Measurements from ENCODE around the gene CABYR.

CABYR gene

DNA sequence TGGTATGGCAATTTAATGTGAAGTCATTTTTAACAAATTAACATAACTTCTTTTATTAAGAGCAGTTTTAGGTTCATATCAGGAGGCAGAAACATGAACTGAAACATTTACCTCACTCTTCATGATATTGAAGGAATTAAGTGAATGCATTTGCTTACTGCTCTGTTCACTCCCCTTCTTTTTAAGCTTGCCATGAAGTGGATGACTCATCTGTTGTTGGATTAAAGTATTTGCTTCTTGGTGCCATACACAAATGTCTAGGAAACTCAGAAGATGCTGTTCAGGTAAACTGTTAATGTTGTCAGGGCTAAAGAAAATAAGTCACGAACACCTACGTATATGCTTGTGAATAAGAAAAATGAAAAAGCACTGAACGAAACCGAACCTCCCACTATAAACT, 10.2 kb upstream of the CABYR start:
- Histone ChIP-seq H3K9me3 (ENCODE audit: control insufficient read depth, insufficient read depth, low read depth, low read length) (no peaks in the 10 kb centered on the region), H3K36me3 (ENCODE audit: control insufficient read depth in 2 of 2, insufficient read depth in 1 of 2, low read length in 2 of 2) (peaks cover 3 to 4% of the 10 kb centered on the region in 2 experiments), H3K4me1 (ENCODE audit: control insufficient read depth, insufficient read depth, low read length) (0 out of 2 replicates have a peak, but pooled peaks cover 3% of the 10 kb centered on the region), H3K4me3 (ENCODE audit: low read depth, low read length) (no peak overlapping the region), H3K27ac (ENCODE audit: extremely low read depth, low read depth, low read length) (no peak overlapping the region)
- no peak for TF ChIP-seq SETDB1 (IDR thresholded peaks at IDR 0.05; ENCODE audit: insufficient read length, low read length)
- peak; percentile 25; the same call in 1 of the 2 replicates for TF ChIP-seq BCL6B (tag by site-specific recombination; IDR thresholded peaks at IDR 0.05)
- POLR2A ChIA-PET = interaction anchor here (0.6 to 1.4 kb wide), 2 partner anchors 10 to 25 kb away, joined by 3 to 8 read pairs; partner anchors contain the start of gene CABYR
- CTCF ChIA-PET = interaction anchor here (1.3 kb wide), 1 partner anchor 9 kb away, joined by 5 read pairs; no protein-coding TSS in a partner anchor

GRCh38 chr18:24130494-24130893, 8.4 kb upstream of the CABYR start:
- CTCF ChIA-PET = interaction anchor here (0.6 kb wide), 1 partner anchor 196 kb away, joined by 4 read pairs; no protein-coding TSS in a partner anchor
- Histone ChIP-seq H3K4me1 (ENCODE audit: control insufficient read depth, insufficient read depth, low read length) (0 out of 2 replicates have a peak, but pooled peaks cover 3% of the 10 kb centered on the region), H3K4me3 (ENCODE audit: low read depth, low read length) (no peak overlapping the region)

DNA sequence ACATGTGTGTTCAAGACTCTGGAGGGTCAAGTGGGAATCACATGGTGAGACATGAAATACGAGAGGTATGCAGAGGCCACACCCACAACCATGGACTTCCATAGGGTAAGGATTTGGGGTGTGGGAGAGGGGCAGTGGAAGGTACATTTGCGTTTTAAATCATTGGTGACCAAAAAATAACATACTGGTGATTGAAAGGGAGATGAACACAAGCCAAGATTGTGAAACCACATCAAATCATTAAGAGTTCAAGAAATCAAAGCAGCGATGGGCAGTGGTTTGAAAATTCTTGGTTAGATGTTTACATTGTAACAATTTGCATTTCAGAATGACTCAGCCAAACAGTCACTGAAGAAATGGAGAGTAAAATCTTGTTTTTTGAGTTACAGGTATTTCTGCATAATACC, 1.9 kb upstream of the CABYR start:
- Histone ChIP-seq H3K27ac (ENCODE audit: extremely low read depth, low read depth, low read length) (no peak overlapping the region), H3K36me3 (ENCODE audit: control insufficient read depth in 2 of 2, insufficient read depth in 1 of 2, low read length in 2 of 2) (peaks cover 0 to 4% of the 10 kb centered on the region in 2 experiments; a peak in 1 of 3 replicates), H3K4me1 (ENCODE audit: control insufficient read depth, insufficient read depth, low read length) (peaks cover 4% of the 10 kb centered on the region), H3K4me3 (ENCODE audit: low read depth, low read length) (no peak overlapping the region), H3K9me3 (ENCODE audit: control insufficient read depth, insufficient read depth, low read depth, low read length) (no peaks in the 10 kb centered on the region)
- POLR2A ChIA-PET = interaction anchor here (0.6 kb wide), 1 partner anchor 30 kb away, joined by 3 read pairs; no protein-coding TSS in a partner anchor
- TF ChIP-seq ZNF266 (tag by site-specific recombination; IDR thresholded peaks at IDR 0.05; ENCODE audit: low read depth) (no peak), KLF9 (tag by site-specific recombination; IDR thresholded peaks at IDR 0.05; ENCODE audit: low read depth) (0 out of 2 replicates have a peak, but pooled peaks have one; percentile 50), ZBTB1 (tag by site-specific recombination; IDR thresholded peaks at IDR 0.05) (no peak), ZIC2 (tag by site-specific recombination; IDR thresholded peaks at IDR 0.05) (no peak)
- CTCF ChIA-PET = interaction anchor here (0.7 kb wide), 1 partner anchor 276 kb away, joined by 3 read pairs; no protein-coding TSS in a partner anchor

More at GRCh38 chr18:24130494-24130893, 8.4 kb upstream of the CABYR start:
- Histone ChIP-seq H3K9me3 (ENCODE audit: control insufficient read depth, insufficient read depth, low read depth, low read length) (no peaks in the 10 kb centered on the region), H3K27ac (ENCODE audit: extremely low read depth, low read depth, low read length) (no peak overlapping the region), H3K36me3 (ENCODE audit: control insufficient read depth in 2 of 2, insufficient read depth in 1 of 2, low read length in 2 of 2) (peaks cover 3 to 4% of the 10 kb centered on the region in 2 experiments)
- POLR2A ChIA-PET = no interaction called here
- TF ChIP-seq PRDM6 (tag by site-specific recombination; IDR thresholded peaks at IDR 0.05) = peak; percentile 46; the same call in 1 of the 2 replicates
- TF ChIP-seq ZNF747 (tag by site-specific recombination; IDR thresholded peaks at IDR 0.05) = no peak
- no peak for TF ChIP-seq ZNF366 (tag by site-specific recombination; conservative IDR thresholded peaks at IDR 0.05)

GRCh38 chr18:24138409-24138788, 463 bp upstream of the CABYR start:
- ChIA-PET CTCF (interaction anchor here (0.6 to 1.4 kb wide), 6 partner anchors 20 to 1328 kb away, joined by 3 to 6 read pairs (median 4); no protein-coding TSS in a partner anchor), POLR2A (interaction anchor here (0.5 to 2.0 kb wide), 63 partner anchors 10 to 697 kb away, joined by 3 to 23 read pairs (median 4); partner anchors contain the start of genes IMPACT, OSBPL1A, RIOK3 and TTC39C)
- H3K4me1 ChIP-seq (ENCODE audit: control insufficient read depth, insufficient read depth, low read length) = peaks cover 4% of the 10 kb centered on the region
- peak overlapping the region; percentile 59 for H3K4me3 ChIP-seq (ENCODE audit: low read depth, low read length)
- no peak for TF ChIP-seq KLF8 (tag by site-specific recombination; IDR thresholded peaks at IDR 0.05)
- TF ChIP-seq ZNF560 (tag by site-specific recombination; IDR thresholded peaks at IDR 0.05; ENCODE audit: borderline replicate concordance) = no peak
- TF ChIP-seq, protein P1, sequence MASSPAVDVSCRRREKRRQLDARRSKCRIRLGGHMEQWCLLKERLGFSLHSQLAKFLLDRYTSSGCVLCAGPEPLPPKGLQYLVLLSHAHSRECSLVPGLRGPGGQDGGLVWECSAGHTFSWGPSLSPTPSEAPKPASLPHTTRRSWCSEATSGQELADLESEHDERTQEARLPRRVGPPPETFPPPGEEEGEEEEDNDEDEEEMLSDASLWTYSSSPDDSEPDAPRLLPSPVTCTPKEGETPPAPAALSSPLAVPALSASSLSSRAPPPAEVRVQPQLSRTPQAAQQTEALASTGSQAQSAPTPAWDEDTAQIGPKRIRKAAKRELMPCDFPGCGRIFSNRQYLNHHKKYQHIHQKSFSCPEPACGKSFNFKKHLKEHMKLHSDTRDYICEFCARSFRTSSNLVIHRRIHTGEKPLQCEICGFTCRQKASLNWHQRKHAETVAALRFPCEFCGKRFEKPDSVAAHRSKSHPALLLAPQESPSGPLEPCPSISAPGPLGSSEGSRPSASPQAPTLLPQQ (tag by site-specific recombination; IDR thresholded peaks at IDR 0.05) = no peak
- peak; percentile 84 for TF ChIP-seq SCRT1 (tag by site-specific recombination; IDR thresholded peaks at IDR 0.05; ENCODE audit: borderline replicate concordance)
- TF ChIP-seq SCRT2 (tag by site-specific recombination; IDR thresholded peaks at IDR 0.05) = peak; percentile 86
- TF ChIP-seq PRDM10 (tag by site-specific recombination; IDR thresholded peaks at IDR 0.05) = no peak
- peak overlapping the region; percentile 77; the same call in 1 of the 2 replicates for H3K27ac ChIP-seq (ENCODE audit: extremely low read depth, low read depth, low read length)
- H3K36me3 ChIP-seq (ENCODE audit: control insufficient read depth in 2 of 2, insufficient read depth in 1 of 2, low read length in 2 of 2) = peaks cover 0 to 5% of the 10 kb centered on the region in 2 experiments; a peak in 2 of 3 replicates
- no peaks in the 10 kb centered on the region for H3K9me3 ChIP-seq (ENCODE audit: control insufficient read depth, insufficient read depth, low read depth, low read length)
